ENCODE data around the gene MT1H. TPM values are rescaled to one million over a fixed set of nuclear protein-coding genes. Genes with fewer than 3 reads are reported as not detected.

The MT1H gene
- total RNA-seq, 1 experiment from 2014 or later, result not detected

DNA sequence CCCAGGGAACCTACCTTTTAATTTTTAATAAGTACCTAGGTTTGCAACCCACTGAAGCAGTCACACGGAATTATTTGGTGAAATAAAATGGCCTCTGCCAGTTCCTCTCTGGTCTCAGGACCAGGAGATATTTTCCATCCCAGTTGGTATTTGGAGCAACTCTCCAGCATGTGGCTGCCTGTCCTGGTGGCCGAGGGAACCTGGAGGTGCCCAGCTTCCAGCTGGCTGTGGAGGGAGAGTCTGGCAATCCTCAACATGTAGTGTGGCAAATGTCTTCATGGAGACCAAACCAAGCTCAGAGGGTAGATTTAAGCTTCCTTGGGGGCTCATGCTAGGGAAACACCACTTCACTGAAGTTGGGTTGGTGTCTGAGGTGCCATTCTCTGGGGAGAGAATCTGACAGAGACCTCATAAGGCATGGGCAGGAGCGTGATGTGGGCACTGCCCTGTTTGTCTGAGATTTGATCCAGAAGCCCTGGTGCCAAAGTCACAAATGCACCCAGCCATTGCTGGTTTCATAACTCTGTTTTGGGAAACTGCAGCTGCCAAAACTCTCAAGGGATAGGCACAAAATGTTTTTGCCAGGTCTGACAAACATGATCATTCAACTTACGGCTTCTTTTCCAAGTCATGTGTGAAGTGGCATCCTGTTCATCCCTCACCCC lies 15.4 kb downstream of the MT1H start:
- POLR2A ChIA-PET, result interaction anchor here (0.6 to 14.3 kb wide), 18 partner anchors 11 to 349 kb away, joined by 3 to 793 read pairs (median 4); partner anchors contain the start of genes MT1E, MT1F and MT2A
- TF ChIP-seq, protein P1, sequence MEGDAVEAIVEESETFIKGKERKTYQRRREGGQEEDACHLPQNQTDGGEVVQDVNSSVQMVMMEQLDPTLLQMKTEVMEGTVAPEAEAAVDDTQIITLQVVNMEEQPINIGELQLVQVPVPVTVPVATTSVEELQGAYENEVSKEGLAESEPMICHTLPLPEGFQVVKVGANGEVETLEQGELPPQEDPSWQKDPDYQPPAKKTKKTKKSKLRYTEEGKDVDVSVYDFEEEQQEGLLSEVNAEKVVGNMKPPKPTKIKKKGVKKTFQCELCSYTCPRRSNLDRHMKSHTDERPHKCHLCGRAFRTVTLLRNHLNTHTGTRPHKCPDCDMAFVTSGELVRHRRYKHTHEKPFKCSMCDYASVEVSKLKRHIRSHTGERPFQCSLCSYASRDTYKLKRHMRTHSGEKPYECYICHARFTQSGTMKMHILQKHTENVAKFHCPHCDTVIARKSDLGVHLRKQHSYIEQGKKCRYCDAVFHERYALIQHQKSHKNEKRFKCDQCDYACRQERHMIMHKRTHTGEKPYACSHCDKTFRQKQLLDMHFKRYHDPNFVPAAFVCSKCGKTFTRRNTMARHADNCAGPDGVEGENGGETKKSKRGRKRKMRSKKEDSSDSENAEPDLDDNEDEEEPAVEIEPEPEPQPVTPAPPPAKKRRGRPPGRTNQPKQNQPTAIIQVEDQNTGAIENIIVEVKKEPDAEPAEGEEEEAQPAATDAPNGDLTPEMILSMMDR (IDR thresholded peaks at IDR 0.05; ENCODE audit: unreplicated experiment), result no peak
- H3K4me3 Mint-ChIP-seq (ENCODE audit: unreplicated experiment), result peak overlapping the region; percentile 70

DNA sequence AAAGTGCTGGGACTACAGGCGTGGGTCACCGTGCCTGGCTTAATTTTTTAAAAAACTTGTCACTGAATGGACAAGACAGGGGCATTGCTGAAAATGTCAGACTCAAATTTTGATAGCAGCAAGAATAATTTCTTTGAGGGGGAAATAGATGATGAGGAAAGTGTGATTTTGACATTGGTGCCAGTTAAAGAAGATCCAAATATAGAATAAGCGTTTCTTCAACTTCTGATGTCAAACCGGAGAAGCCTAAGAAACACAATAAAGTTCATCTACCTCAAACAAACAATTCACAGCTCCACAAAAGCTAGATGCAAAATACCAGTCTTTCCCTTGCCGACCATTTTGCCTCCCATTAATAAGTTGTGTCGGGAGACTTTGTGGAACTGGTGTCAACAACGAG lies 17.1 kb downstream of the MT1H start:
- POLR2A ChIA-PET, result interaction anchor here (0.7 to 14.3 kb wide), 3 partner anchors 62 to 239 kb away, joined by 3 to 793 read pairs (median 444); partner anchors contain the start of genes MT1E and MT2A
- H3K36me3 Mint-ChIP-seq (ENCODE audit: insufficient read depth, unreplicated experiment), result peaks cover 22% of the 10 kb centered on the region
- no peaks in the 10 kb centered on the region for H3K27me3 Mint-ChIP-seq (ENCODE audit: insufficient read depth, unreplicated experiment)
- intact Hi-C loops (cut with micrococcal nuclease), result no loop called here
- H3K4me3 Mint-ChIP-seq (ENCODE audit: unreplicated experiment), result no peak overlapping the region
- peaks cover 24% of the 10 kb centered on the region for H3K4me1 Mint-ChIP-seq (ENCODE audit: insufficient read depth, unreplicated experiment)
- BruUV-seq (replicated peaks), result no TSS peak
- CTCF ChIA-PET, result interaction anchor here (0.8 kb wide), 1 partner anchor 83 kb away, joined by 4 read pairs; no protein-coding TSS in a partner anchor
- H3K9me3 Mint-ChIP-seq (ENCODE audit: unreplicated experiment), result no peaks in the 10 kb centered on the region
- H3K27ac Mint-ChIP-seq (ENCODE audit: low read depth, unreplicated experiment), result no peak overlapping the region
- TF ChIP-seq, protein P1 (IDR thresholded peaks at IDR 0.05; ENCODE audit: unreplicated experiment), result no peak
- DNase-seq (ENCODE audit: unreplicated experiment), result no peak

More for the DNA sequence above, 15.4 kb downstream of the MT1H start:
- Mint-ChIP-seq H3K4me1 (ENCODE audit: insufficient read depth, unreplicated experiment) (peaks cover 28% of the 10 kb centered on the region), H3K27ac (ENCODE audit: low read depth, unreplicated experiment) (no peak overlapping the region), H3K27me3 (ENCODE audit: insufficient read depth, unreplicated experiment) (no peaks in the 10 kb centered on the region), H3K36me3 (ENCODE audit: insufficient read depth, unreplicated experiment) (peaks cover 21% of the 10 kb centered on the region), H3K9me3 (ENCODE audit: unreplicated experiment) (no peaks in the 10 kb centered on the region)
- DNase-seq (ENCODE audit: unreplicated experiment), result peak; percentile 25
- no TSS peak for BruUV-seq (replicated peaks)
- CTCF ChIA-PET, result interaction anchor here (0.7 to 1.4 kb wide), 4 partner anchors 16 to 84 kb away, joined by 4 to 7 read pairs (median 6); no protein-coding TSS in a partner anchor
- intact Hi-C loops (cut with micrococcal nuclease), result no loop called here

DNA sequence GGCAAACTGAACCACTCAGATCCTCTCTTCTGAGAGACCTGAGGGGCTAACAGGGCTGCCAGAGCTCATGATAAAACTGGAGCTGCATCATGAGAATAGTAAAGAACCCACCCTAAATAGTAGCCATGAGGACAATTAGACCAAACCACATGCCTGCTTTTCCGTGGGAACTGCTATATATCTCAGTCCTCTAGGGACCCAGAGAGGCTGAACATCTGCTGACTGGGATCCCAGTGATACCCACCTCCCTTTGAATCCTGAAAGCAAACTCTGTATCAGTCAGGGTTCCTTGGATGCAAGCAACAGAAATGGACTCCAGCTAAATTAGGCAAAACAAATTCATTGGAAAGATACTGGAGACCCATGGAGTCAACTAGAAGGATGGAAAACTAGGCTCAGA lies 19.1 kb downstream of the MT1H start:
- ChIA-PET CTCF (interaction anchor here (0.9 to 3.0 kb wide), 3 partner anchors 13 to 113 kb away, joined by 4 to 8 read pairs (median 7); no protein-coding TSS in a partner anchor), POLR2A (interaction anchor here (0.6 to 14.3 kb wide), 4 partner anchors 10 to 88 kb away, joined by 3 to 444 read pairs (median 6); partner anchors contain the start of genes MT1E and MT2A)
- H3K4me3 Mint-ChIP-seq (ENCODE audit: unreplicated experiment), result no peak overlapping the region
- no peak overlapping the region for H3K27ac Mint-ChIP-seq (ENCODE audit: low read depth, unreplicated experiment)
- no peak for DNase-seq (ENCODE audit: unreplicated experiment)
- H3K9me3 Mint-ChIP-seq (ENCODE audit: unreplicated experiment), result no peaks in the 10 kb centered on the region
- intact Hi-C loops (cut with micrococcal nuclease), result no loop called here
- H3K27me3 Mint-ChIP-seq (ENCODE audit: insufficient read depth, unreplicated experiment), result no peaks in the 10 kb centered on the region
- no TSS peak for BruUV-seq (replicated peaks)
- H3K4me1 Mint-ChIP-seq (ENCODE audit: insufficient read depth, unreplicated experiment), result peaks cover 27% of the 10 kb centered on the region
- TF ChIP-seq, protein P1 (IDR thresholded peaks at IDR 0.05; ENCODE audit: unreplicated experiment), result no peak
- H3K36me3 Mint-ChIP-seq (ENCODE audit: insufficient read depth, unreplicated experiment), result peaks cover 18% of the 10 kb centered on the region

DNA sequence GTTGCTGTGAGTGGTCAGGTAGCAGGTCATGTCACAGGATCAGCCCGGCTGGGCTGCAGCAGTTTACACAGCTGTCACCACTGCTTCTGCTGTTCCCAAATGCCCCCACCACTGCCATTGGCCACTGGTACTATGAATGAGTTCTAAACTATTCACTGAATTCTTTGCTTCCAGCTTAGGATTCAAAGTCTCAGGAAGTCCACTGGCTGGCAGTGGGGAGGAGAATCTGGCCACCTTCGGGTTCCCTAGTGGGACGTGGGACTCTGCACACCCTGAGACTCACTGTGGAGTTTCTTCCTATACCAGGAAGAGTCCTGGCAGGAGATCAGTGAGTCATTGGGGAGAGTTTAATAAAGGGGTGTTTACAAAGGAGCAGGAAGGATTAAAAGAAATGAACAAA lies 19.6 kb downstream of the MT1H start:
- ChIA-PET CTCF (interaction anchor here (0.9 to 3.0 kb wide), 3 partner anchors 13 to 113 kb away, joined by 4 to 8 read pairs (median 7); no protein-coding TSS in a partner anchor), POLR2A (interaction anchor here (0.6 to 14.3 kb wide), 5 partner anchors 11 to 88 kb away, joined by 3 to 444 read pairs (median 7); partner anchors contain the start of genes MT1E and MT2A)
- peaks cover 23% of the 10 kb centered on the region for H3K4me1 Mint-ChIP-seq (ENCODE audit: insufficient read depth, unreplicated experiment)
- TF ChIP-seq, protein P1 (IDR thresholded peaks at IDR 0.05; ENCODE audit: unreplicated experiment), result no peak
- no peak for DNase-seq (ENCODE audit: unreplicated experiment)
- intact Hi-C loops (cut with micrococcal nuclease), result no loop called here
- H3K27me3 Mint-ChIP-seq (ENCODE audit: insufficient read depth, unreplicated experiment), result no peaks in the 10 kb centered on the region
- BruUV-seq (replicated peaks), result no TSS peak
- H3K36me3 Mint-ChIP-seq (ENCODE audit: insufficient read depth, unreplicated experiment), result peaks cover 14% of the 10 kb centered on the region
- no peak overlapping the region for H3K4me3 Mint-ChIP-seq (ENCODE audit: unreplicated experiment)
- no peaks in the 10 kb centered on the region for H3K9me3 Mint-ChIP-seq (ENCODE audit: unreplicated experiment)
- H3K27ac Mint-ChIP-seq (ENCODE audit: low read depth, unreplicated experiment), result no peak overlapping the region

All from MCF 10A (cell line).